ENCODE results near the gene VEZF1. TPM values are rescaled to one million over a fixed set of nuclear protein-coding genes. Genes with fewer than 3 reads are reported as not detected.

Gene VEZF1
- total and polyA plus RNA-seq, 12 donors = 17.5 to 81.2 (median 60.7) TPM

DNA sequence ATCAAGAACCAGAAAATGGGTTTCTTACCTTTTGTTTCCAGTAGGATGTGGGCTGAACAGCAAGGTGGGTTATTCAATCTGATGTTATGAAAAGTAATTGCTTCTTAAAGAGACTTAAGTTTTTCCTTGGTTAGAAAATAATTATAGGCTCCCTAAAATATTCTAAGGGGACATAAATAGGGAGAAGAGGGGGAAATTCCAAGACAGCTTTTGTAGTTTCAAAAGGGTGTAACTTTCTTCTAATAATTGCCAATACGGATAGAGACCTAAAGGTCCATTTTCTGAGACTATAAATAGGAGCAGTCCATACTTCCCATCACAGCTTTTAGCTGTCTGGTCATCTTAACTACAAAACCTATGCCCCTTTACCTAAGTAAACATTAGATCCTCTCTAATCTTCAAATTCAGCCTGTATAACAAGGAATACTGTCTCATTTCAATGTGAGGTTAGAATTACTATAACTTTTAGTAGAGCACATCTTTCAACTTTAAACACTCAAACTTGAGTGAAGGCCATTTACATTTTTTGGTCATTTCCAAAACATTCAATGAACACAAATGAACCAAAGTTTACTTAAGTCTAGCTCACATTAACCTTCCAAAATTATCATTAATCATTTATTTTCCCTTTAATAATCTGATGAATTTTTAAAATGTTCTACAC, 13.5 kb upstream of the VEZF1 start:
- peaks cover 17 to 72% (median 46%) of the 10 kb centered on the region in 9 donors for H3K4me1 ChIP-seq
- no peak for ATAC-seq
- DNase-seq = no peak
- H3K36me3 ChIP-seq = peaks cover 0 to 94% (median 36%) of the 10 kb centered on the region in 9 donors
- 14 to 22% methylated on average over 1 of the region's 1 CpG for whole genome bisulfite sequencing, 2 donors
- TF ChIP-seq, protein P1, sequence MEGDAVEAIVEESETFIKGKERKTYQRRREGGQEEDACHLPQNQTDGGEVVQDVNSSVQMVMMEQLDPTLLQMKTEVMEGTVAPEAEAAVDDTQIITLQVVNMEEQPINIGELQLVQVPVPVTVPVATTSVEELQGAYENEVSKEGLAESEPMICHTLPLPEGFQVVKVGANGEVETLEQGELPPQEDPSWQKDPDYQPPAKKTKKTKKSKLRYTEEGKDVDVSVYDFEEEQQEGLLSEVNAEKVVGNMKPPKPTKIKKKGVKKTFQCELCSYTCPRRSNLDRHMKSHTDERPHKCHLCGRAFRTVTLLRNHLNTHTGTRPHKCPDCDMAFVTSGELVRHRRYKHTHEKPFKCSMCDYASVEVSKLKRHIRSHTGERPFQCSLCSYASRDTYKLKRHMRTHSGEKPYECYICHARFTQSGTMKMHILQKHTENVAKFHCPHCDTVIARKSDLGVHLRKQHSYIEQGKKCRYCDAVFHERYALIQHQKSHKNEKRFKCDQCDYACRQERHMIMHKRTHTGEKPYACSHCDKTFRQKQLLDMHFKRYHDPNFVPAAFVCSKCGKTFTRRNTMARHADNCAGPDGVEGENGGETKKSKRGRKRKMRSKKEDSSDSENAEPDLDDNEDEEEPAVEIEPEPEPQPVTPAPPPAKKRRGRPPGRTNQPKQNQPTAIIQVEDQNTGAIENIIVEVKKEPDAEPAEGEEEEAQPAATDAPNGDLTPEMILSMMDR (IDR thresholded peaks at IDR 0.05) = no peak
- intact Hi-C loops (cut with DNase I) = loop anchor here in 2 of 10 donors (10.0 kb wide), 1 partner anchor 113 kb away; no protein-coding TSS in a partner anchor
- H3K9me3 ChIP-seq = no peaks in the 10 kb centered on the region
- H3K4me3 ChIP-seq = no peak overlapping the region
- H3K27ac ChIP-seq = peak overlapping the region in 1 of 10 donors; percentile 4
- H3K27me3 ChIP-seq = no peaks in the 10 kb centered on the region

DNA sequence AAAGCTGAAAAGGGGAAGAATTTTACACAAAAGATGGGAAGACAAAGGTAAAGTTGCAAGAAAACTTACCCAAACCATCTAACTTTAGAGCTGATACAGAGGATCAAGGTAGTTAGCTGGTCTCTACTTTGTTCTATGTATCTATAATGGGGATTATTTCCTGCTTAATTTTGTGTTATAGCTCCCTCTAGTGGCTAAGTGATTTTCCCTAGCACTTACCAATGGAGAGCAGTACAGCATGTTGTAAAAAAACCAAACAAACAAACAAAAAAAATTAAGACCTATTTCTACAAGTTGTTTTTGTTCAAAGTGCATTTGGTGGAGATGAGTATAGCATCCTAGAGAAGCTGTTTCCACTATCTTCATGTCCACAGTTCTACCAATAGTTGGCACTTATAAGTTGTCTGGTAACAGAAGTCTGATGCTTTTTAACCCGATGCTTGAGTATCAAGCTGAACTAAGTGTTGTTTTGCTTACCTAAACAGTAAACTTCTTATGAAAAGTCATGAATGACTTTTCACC, 11.5 kb upstream of the VEZF1 start:
- TF ChIP-seq, protein P1 (IDR thresholded peaks at IDR 0.05) = peak; percentile 63 to 92 (median 87)
- intact Hi-C loops (cut with DNase I) = loop anchor here in 7 of 10 donors (1.0 to 10.0 kb wide), 7 partner anchors 115 to 885 kb away; no protein-coding TSS in a partner anchor
- Histone ChIP-seq H3K4me3 (no peak overlapping the region), H3K4me1 (peaks cover 4 to 65% (median 42%) of the 10 kb centered on the region in 9 donors), H3K36me3 (peaks cover 0 to 84% (median 31%) of the 10 kb centered on the region in 9 donors), H3K9me3 (no peaks in the 10 kb centered on the region), H3K27ac (no peak overlapping the region), H3K27me3 (no peaks in the 10 kb centered on the region)
- WGBS, 2 donors = 59 to 62% methylated on average over 1 of the region's 1 CpG
- peak; percentile 63 to 86 (median 74) for ATAC-seq
- no peak for DNase-seq

DNA sequence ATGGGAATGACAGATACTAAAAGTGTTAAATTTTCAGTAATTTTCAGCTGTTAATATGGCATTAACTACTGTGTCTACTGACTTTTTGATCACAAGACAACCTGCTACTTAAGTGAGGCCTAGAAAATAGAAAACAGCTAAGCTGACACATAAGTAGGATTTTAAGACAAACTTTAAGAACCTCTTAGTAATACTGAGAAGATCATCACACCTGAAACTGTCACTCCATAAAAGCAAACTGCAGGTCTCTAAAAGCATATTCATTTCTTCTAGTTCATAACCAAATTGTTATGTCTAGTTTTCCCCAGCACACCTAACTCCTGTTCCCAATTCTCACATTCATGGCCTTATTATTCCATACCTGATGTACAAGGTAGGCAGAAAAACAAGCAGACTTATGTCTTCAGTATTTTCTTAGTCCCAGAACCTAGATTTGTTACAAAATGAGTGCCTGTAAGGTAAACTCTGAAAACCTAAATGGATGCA, 11.0 kb upstream of the VEZF1 start:
- Histone ChIP-seq H3K4me1 (peaks cover 0 to 65% (median 42%) of the 10 kb centered on the region in 9 donors), H3K36me3 (peaks cover 0 to 79% (median 26%) of the 10 kb centered on the region in 9 donors)
- intact Hi-C loops (cut with DNase I) = loop anchor here in 5 of 10 donors (1.0 to 10.0 kb wide), 6 partner anchors 122 to 884 kb away; no protein-coding TSS in a partner anchor

More for the DNA sequence above, 11.0 kb upstream of the VEZF1 start:
- Histone ChIP-seq H3K27me3 (no peaks in the 10 kb centered on the region), H3K9me3 (no peaks in the 10 kb centered on the region), H3K4me3 (no peak overlapping the region), H3K27ac (no peak overlapping the region)
- ATAC-seq (no peak), DNase-seq (no peak)
- TF ChIP-seq, protein P1 (IDR thresholded peaks at IDR 0.05) = no peak
